Thymus (tissue), 14 donors: Measurements from ENCODE around the gene SECTM1. TPM values are rescaled to one million over a fixed set of nuclear protein-coding genes. Genes with fewer than 3 reads are reported as not detected.
"Not testable (repeated sequence)": the region's sequence is repeated elsewhere in the genome, so short reads cannot be mapped to it uniquely, and the experiment has no call there.

Source experiments
- DNase-seq, 9 donors: peaks; one replicate each; pipeline ENCODE4 v3.0.0-alpha.2; 2013; ENCODE audit warnings: low spot score in 9 of 9, low read depth in 6 of 9, missing footprints in 1 of 9
- H3K27ac ChIP-seq, 2 donors: one replicate each; pipeline ENCODE4 v1.5.1; 2013; ENCODE audit warnings: control low read depth in 1 of 2, low read depth in 1 of 2, low read length in 1 of 2, mild to moderate bottlenecking in 1 of 2, moderate library complexity in 1 of 2
- H3K27me3 ChIP-seq, 2 donors: one replicate each; pipeline ENCODE4 v1.5.1; 2013; ENCODE audit warnings: low read length in 1 of 2; ENCODE audit not compliant: control insufficient read depth in 2 of 2, insufficient read depth in 1 of 2
- H3K36me3 ChIP-seq, 2 donors: one replicate each; pipeline ENCODE4 v1.5.1; 2013; ENCODE audit warnings: low read length in 1 of 2, mild to moderate bottlenecking in 1 of 2, moderate library complexity in 1 of 2; ENCODE audit not compliant: control insufficient read depth in 2 of 2, insufficient read depth in 2 of 2
- H3K4me1 ChIP-seq, 2 donors: one replicate each; pipeline ENCODE4 v1.5.1; 2013; ENCODE audit warnings: low read length in 2 of 2; ENCODE audit not compliant: control insufficient read depth in 2 of 2, insufficient read depth in 2 of 2
- H3K4me3 ChIP-seq, 2 donors: one replicate each; pipeline ENCODE4 v1.5.1; 2013; ENCODE audit warnings: low read length in 2 of 2, control low read depth in 1 of 2, mild to moderate bottlenecking in 1 of 2
- H3K9me3 ChIP-seq, 2 donors: one replicate each; pipeline ENCODE4 v1.5.1; 2013; ENCODE audit warnings: low read length in 1 of 2, mild to moderate bottlenecking in 1 of 2; ENCODE audit not compliant: control insufficient read depth in 2 of 2, insufficient read depth in 1 of 2
- WGBS: extraction: QIAGEN DNeasy Blood & Tissue Kit; methylation state at CpG from one replicate; pipeline ENCODE4 v1.1.7; 2013; 5-methylcytosine and 5-hydroxymethylcytosine counted together
- long read RNA-seq, 10 donors: transcript quantifications; one replicate each; lab custom pipeline, GENCODE V29; 2026
- polyA plus RNA-seq: library from polyadenylated mRNA; stranded (reverse); fragments of 200-250 nt; gene quantifications from one replicate; pipeline ENCODE4 v1.2.3, GENCODE V29; 2013
- total RNA-seq: library from RNA; stranded (reverse); fragments of 120-200 nt; gene quantifications from one replicate; pipeline ENCODE4 v1.2.4, GENCODE V29; 2013
- donor health status: healthy.

Gene SECTM1
- total RNA-seq (7.5 TPM), polyA plus RNA-seq (11.7 TPM)
- long read RNA-seq, donor 1, result 0 reads
- long read RNA-seq, donor 2, transcript SECTM1-201 (5 exons, 2,235 nt), result major isoform, 9 of 10 reads
- long read RNA-seq, donor 2, partial matches to known transcripts, result 0 of 10 reads
- long read RNA-seq, donor 2, other reads (novel, unspliced or antisense), result 0 of 10 reads
- long read RNA-seq, donor 3, partial matches to known transcripts, result 0 of 4 reads
- long read RNA-seq, donor 3, other reads (novel, unspliced or antisense), result 0 of 4 reads
- long read RNA-seq, donor 4, transcript SECTM1-201 (5 exons, 2,235 nt), result major isoform, 5 of 5 reads
- long read RNA-seq, donor 4, partial matches to known transcripts, result 0 of 5 reads
- long read RNA-seq, donor 4, other reads (novel, unspliced or antisense), result 0 of 5 reads
- long read RNA-seq, donor 5, transcript SECTM1-201 (5 exons, 2,235 nt), result major isoform, 9 of 11 reads
- long read RNA-seq, donor 5, partial matches to known transcripts, result 0 of 11 reads
- long read RNA-seq, donor 5, other reads (novel, unspliced or antisense), result 0 of 11 reads
- long read RNA-seq, donor 6, partial matches to known transcripts, result 0 of 3 reads
- long read RNA-seq, donor 6, other reads (novel, unspliced or antisense), result 0 of 3 reads
- long read RNA-seq, donor 7, partial matches to known transcripts, result 0 of 1 reads
- long read RNA-seq, donor 7, other reads (novel, unspliced or antisense), result 0 of 1 reads
- long read RNA-seq, donor 8, partial matches to known transcripts, result 0 of 1 reads
- long read RNA-seq, donor 8, other reads (novel, unspliced or antisense), result 0 of 1 reads
- long read RNA-seq, donor 9, partial matches to known transcripts, result 0 of 1 reads
- long read RNA-seq, donor 9, other reads (novel, unspliced or antisense), result 0 of 1 reads
- long read RNA-seq, donor 10, partial matches to known transcripts, result 0 of 4 reads
- long read RNA-seq, donor 10, other reads (novel, unspliced or antisense), result 0 of 4 reads

- Histone ChIP-seq H3K4me3 (peak within 1 kb of the TSS; percentile 38 to 58), H3K27me3 (peaks cover 28 to 54% of the 10 kb centered on the region in 2 donors), H3K27ac (peak within 1 kb of the TSS in 1 of 2 donors; percentile 56), H3K4me1 (peaks cover 23 to 62% of the 10 kb centered on the region in 2 donors), H3K9me3 (peaks cover 0 to 10% of the 10 kb centered on the region in 2 donors), H3K36me3 (no peaks in the 10 kb centered on the region)
- 5% methylated on average over 90 of the region's 90 CpGs for WGBS
- no peak for DNase-seq
Observed at GRCh38 chr17:82333279-82334171, at the start of gene SECTM1. Gene SECTM1 (minus strand): TSS chr17:82333766. CDS start chr17:82327240, 6,526 bp downstream.

DNA sequence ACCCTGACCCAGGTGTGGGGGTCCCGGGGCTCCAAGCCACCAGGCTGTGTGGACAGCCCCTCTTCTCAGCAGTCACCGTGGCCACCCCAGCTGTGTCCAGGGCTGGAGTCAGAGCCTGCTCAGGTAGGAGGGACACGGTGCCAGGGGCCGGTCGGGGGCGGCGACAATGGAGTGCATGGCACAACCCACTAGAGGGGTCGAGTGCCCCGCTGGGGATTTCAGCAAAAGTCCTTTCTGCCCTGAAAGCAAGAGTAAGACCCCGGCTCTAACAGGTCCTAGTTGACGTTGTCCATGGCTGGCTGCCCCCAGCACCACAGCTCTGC is 49.3 kb upstream of the SECTM1 start:
- WGBS, result 84% methylated on average over 11 of the region's 11 CpGs
- peaks cover 7 to 64% of the 10 kb centered on the region in 2 donors for H3K27me3 ChIP-seq

DNA sequence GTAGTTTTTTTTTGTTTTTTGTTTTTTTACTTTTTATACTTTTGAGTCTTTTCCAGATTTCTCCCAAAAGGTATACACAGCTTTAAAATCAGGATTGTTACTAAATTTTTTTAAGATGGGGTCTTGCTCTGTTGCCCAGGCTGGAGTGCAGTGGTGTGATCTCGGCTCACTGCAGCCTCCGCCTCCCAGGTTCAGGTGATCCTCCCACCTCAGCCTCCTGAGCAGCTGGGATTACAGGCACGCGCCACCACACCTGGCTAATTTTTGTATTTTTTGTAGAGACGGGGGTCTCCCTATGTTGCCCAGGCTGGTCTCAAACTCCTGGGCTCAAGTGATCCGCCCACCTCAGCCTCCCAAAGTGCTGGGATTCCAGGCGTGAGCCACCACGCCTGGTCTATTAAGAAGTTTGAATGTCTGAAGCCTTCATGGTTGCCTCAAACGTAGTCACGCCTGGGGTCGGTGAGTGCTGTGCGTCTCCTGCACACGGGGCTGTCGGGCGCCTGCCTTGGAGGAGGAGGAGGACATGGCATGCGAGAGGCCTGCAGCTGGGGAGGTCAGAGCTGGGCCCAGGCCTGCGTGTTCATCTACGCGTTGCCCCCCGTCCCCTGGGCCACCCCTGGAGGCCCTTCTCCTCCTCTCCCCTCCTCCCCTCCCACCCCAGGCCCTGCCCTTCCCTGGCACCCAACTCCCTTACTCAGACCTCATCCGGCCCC is 48.8 kb upstream of the SECTM1 start:
- H3K4me3 ChIP-seq, H3K9me3 ChIP-seq, H3K27ac ChIP-seq, H3K36me3 ChIP-seq, DNase-seq: not testable (repeated sequence)
- 87% methylated on average over 21 of the region's 21 CpGs for WGBS
- peaks cover 5 to 63% of the 10 kb centered on the region in 2 donors for H3K27me3 ChIP-seq
- peaks cover 0 to 10% of the 10 kb centered on the region in 2 donors for H3K4me1 ChIP-seq

More for the DNA sequence above, 49.3 kb upstream of the SECTM1 start:
- no peak for DNase-seq
- H3K4me3 ChIP-seq, result no peak overlapping the region
- no peak overlapping the region for H3K27ac ChIP-seq
- H3K9me3 ChIP-seq, result peaks cover 1 to 4% of the 10 kb centered on the region in 2 donors
- peaks cover 0 to 10% of the 10 kb centered on the region in 2 donors for H3K4me1 ChIP-seq
- no peaks in the 10 kb centered on the region for H3K36me3 ChIP-seq

GRCh38 chr17:82381703-82382009 is 48.1 kb upstream of the SECTM1 start:
- H3K4me1 ChIP-seq, result not testable (repeated sequence)
- 87% methylated on average over 10 of the region's 10 CpGs for WGBS

GRCh38 chr17:82380860-82381702 is 47.5 kb upstream of the SECTM1 start:
- WGBS, result 81% methylated on average over 23 of the region's 23 CpGs
- Histone ChIP-seq H3K27ac (no peak overlapping the region), H3K4me3 (no peak overlapping the region), H3K36me3 (no peaks in the 10 kb centered on the region), H3K4me1 (peaks cover 0 to 7% of the 10 kb centered on the region in 2 donors), H3K27me3 (peaks cover 2 to 57% of the 10 kb centered on the region in 2 donors), H3K9me3 (peaks cover 0 to 1% of the 10 kb centered on the region in 2 donors)
- DNase-seq, result no peak

More at GRCh38 chr17:82381703-82382009, 48.1 kb upstream of the SECTM1 start:
- not testable (repeated sequence) for H3K4me3 ChIP-seq, H3K9me3 ChIP-seq, DNase-seq, H3K36me3 ChIP-seq, H3K27ac ChIP-seq
- peaks cover 0 to 57% of the 10 kb centered on the region in 2 donors for H3K27me3 ChIP-seq

GRCh38 chr17:82378741-82379021 is 45.1 kb upstream of the SECTM1 start:
- H3K4me3 ChIP-seq, result no peak overlapping the region
- no peaks in the 10 kb centered on the region for H3K9me3 ChIP-seq
- H3K27me3 ChIP-seq, result peaks cover 26 to 59% of the 10 kb centered on the region in 2 donors
- DNase-seq, result no peak
- H3K27ac ChIP-seq, result no peak overlapping the region
- H3K36me3 ChIP-seq, result no peaks in the 10 kb centered on the region
- H3K4me1 ChIP-seq, result no peaks in the 10 kb centered on the region
- 88% methylated on average over 10 of the region's 10 CpGs for WGBS

GRCh38 chr17:82377924-82378740 is 44.6 kb upstream of the SECTM1 start:
- no peaks in the 10 kb centered on the region for H3K4me1 ChIP-seq
- peaks cover 31 to 64% of the 10 kb centered on the region in 2 donors for H3K27me3 ChIP-seq
- no peaks in the 10 kb centered on the region for H3K36me3 ChIP-seq
- DNase-seq, result no peak
- 86% methylated on average over 31 of the region's 31 CpGs for WGBS
- no peak overlapping the region for H3K4me3 ChIP-seq
- H3K9me3 ChIP-seq, result no peaks in the 10 kb centered on the region
- no peak overlapping the region for H3K27ac ChIP-seq
